Activated T-helper 2 cell treated with anti-CD3 and anti-CD28 coated beads, Interferon-gamma antibody, Interleukin-2, Interleukin-4, amounts not matched to agents 10 μg/mL and 5 μg/mL and 100 μg/mL, durations not matched to agents 14 hours and 24 hours and 36 hours (primary cell): ENCODE results near the gene TBPL1. TPM values are rescaled to one million over a fixed set of nuclear protein-coding genes. Genes with fewer than 3 reads are reported as not detected.
"Not testable (repeated sequence)": the region's sequence is repeated elsewhere in the genome, so short reads cannot be mapped to it uniquely, and the experiment has no call there.

Experiments used
- DNase-seq: peaks from one replicate; pipeline ENCODE4 v3.0.0; 2021; ENCODE audit warnings: low spot score
- H3K27ac Mint-ChIP-seq: one replicate; pipeline ENCODE4 v1.8.0; 2021; ENCODE audit warnings: mixed read lengths
- H3K27me3 Mint-ChIP-seq: one replicate; pipeline ENCODE4 v1.8.0; 2021; ENCODE audit warnings: low read depth, mixed read lengths
- H3K36me3 Mint-ChIP-seq: one replicate; pipeline ENCODE4 v1.8.0; 2021; ENCODE audit warnings: low read depth, mixed read lengths
- H3K4me1 Mint-ChIP-seq: one replicate; pipeline ENCODE4 v1.8.0; 2021; ENCODE audit warnings: low read depth, mixed read lengths
- H3K4me3 Mint-ChIP-seq: one replicate; pipeline ENCODE4 v1.8.0; 2021; ENCODE audit warnings: low read depth, mild to moderate bottlenecking, moderate library complexity, mixed read lengths
- H3K9me3 Mint-ChIP-seq: one replicate; pipeline ENCODE4 v1.8.0; 2021; ENCODE audit warnings: mixed read lengths
- intact Hi-C: fragments of 100-400 bp; cut with micrococcal nuclease; formaldehyde crosslinking; loops from one replicate; pipeline ENCODE4 v1.15.1; 2023
- total RNA-seq: library from RNA; stranded (reverse); gene quantifications from 2 replicates; pipeline ENCODE4 v1.2.3, GENCODE V29; 2022

Gene TBPL1
- total RNA-seq, 1 donor from 2014 or later: 29.7 TPM

GRCh38 chr6:133956416-133957049 lies 3.5 kb downstream of the TBPL1 start:
- Mint-ChIP-seq H3K27me3 (peaks cover 2% of the 10 kb centered on the region), H3K9me3 (no peaks in the 10 kb centered on the region), H3K36me3 (peaks cover 9% of the 10 kb centered on the region), H3K4me3 (no peak overlapping the region), H3K4me1 (peaks cover 44% of the 10 kb centered on the region), H3K27ac (no peak overlapping the region)
- intact Hi-C loops: no loop called here
- DNase-seq: no peak

DNA sequence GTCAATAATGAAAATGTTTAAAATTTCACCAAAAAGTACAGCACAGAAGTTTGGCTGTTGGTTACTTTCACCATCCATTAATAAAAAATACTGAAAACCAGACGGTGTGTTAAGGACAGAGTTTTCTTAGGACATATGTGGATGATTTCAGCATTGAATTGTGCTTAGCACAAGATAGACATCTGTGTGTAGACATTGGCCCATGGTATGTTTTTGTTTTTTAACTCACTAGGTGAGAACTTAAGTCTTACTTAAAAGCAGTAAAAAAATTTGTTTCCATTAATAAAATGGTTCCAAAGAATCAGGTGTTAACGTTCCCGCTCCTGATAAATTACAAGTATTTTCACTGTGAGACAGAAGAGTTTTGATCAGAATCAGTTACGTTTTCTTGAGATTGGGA lies 4.2 kb downstream of the TBPL1 start:
- H3K9me3 Mint-ChIP-seq: no peaks in the 10 kb centered on the region
- no peak overlapping the region for H3K27ac Mint-ChIP-seq
- no peak overlapping the region for H3K4me3 Mint-ChIP-seq
- H3K27me3 Mint-ChIP-seq: no peaks in the 10 kb centered on the region
- H3K4me1 Mint-ChIP-seq: peaks cover 42% of the 10 kb centered on the region
- peaks cover 9% of the 10 kb centered on the region for H3K36me3 Mint-ChIP-seq
- intact Hi-C loops: no loop called here
- DNase-seq: no peak

- intact Hi-C loops: no loop called here
- DNase-seq: no peak
- no peaks in the 10 kb centered on the region for H3K9me3 Mint-ChIP-seq
- no peaks in the 10 kb centered on the region for H3K27me3 Mint-ChIP-seq
- peaks cover 40% of the 10 kb centered on the region for H3K4me1 Mint-ChIP-seq
- H3K27ac Mint-ChIP-seq: no peak overlapping the region
- no peak overlapping the region for H3K4me3 Mint-ChIP-seq
- peaks cover 9% of the 10 kb centered on the region for H3K36me3 Mint-ChIP-seq
These were observed 4.8 kb downstream of the TBPL1 start for GRCh38 chr6:133957780-133958242.

DNA sequence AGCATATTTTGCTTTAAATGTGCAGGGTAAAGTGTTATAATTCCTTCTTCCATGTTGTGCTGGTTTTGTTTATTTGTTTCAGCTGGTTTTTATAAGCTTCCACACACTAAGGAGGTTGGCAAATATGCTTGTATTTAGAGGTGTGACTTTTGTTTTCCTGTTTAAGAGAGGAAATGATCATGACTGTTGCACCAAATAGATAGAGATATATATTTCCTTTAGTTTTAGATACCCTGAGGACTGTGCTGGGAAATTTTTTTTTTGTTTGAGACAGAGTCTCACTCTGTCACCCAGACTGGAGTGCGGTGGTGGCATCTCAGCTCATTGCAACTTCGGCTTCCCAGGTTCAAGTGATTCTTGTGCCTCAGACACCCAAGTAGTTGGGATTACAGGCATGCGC lies 5.8 kb downstream of the TBPL1 start:
- H3K27me3 Mint-ChIP-seq: no peaks in the 10 kb centered on the region
- H3K4me1 Mint-ChIP-seq: peaks cover 40% of the 10 kb centered on the region
- intact Hi-C loops: no loop called here
- H3K9me3 Mint-ChIP-seq: no peaks in the 10 kb centered on the region
- H3K36me3 Mint-ChIP-seq: peaks cover 9% of the 10 kb centered on the region
- DNase-seq: no peak
- no peak overlapping the region for H3K4me3 Mint-ChIP-seq
- no peak overlapping the region for H3K27ac Mint-ChIP-seq

GRCh38 chr6:133959667-133960368 lies 6.8 kb downstream of the TBPL1 start:
- intact Hi-C loops: no loop called here
- Mint-ChIP-seq H3K4me1 (peaks cover 33% of the 10 kb centered on the region), H3K9me3 (no peaks in the 10 kb centered on the region), H3K4me3 (no peak overlapping the region), H3K27me3 (no peaks in the 10 kb centered on the region), H3K36me3 (peaks cover 9% of the 10 kb centered on the region), H3K27ac (no peak overlapping the region)
- no peak for DNase-seq

DNA sequence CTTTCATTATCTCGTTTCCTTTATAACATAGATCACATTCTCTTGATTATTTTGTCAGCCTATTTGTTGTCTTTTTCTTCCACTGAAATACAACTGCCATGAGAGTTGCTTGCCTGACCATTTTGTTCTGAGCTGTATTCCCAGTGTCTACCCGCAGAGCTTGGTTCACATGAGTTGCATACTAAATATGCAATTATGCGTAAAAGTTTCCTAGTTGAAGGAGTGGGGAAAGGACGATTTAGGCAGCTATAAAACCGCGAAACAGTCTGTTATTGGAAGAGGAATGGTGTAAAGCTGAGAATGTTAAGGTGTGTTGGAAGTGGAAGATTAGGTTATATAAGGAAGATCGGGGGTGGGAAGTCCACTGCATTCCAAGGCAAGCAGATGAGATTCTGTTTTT lies 8.8 kb downstream of the TBPL1 start:
- intact Hi-C loops: no loop called here
- no peak overlapping the region for H3K27ac Mint-ChIP-seq
- H3K4me3 Mint-ChIP-seq: no peak overlapping the region
- H3K27me3 Mint-ChIP-seq: no peaks in the 10 kb centered on the region
- no peaks in the 10 kb centered on the region for H3K9me3 Mint-ChIP-seq
- DNase-seq: no peak
- H3K36me3 Mint-ChIP-seq: peaks cover under 1% of the 10 kb centered on the region
- H3K4me1 Mint-ChIP-seq: peaks cover 28% of the 10 kb centered on the region

DNA sequence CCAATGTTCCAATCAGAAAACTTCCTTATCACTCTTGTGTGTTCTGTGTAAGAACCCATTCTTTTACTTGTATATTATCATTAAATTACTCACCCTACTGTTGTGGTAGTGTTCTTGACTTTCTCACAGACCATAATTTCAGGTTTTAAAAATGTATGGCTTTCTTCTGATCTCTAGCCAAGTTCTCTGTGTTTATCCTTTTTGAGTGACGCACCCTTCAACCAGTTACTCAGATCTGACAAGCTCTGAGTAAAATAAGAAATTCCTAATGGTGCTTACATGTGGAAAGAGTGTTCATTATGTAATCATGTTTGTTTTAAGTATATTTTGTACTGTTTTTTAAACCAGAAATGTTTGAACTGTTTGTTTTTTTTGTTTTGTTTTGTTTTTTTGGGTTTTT lies 11.0 kb downstream of the TBPL1 start:
- Mint-ChIP-seq H3K9me3 (no peaks in the 10 kb centered on the region), H3K27me3 (no peaks in the 10 kb centered on the region), H3K27ac (no peak overlapping the region), H3K4me3 (no peak overlapping the region), H3K36me3 (no peaks in the 10 kb centered on the region), H3K4me1 (peaks cover 20% of the 10 kb centered on the region)
- no peak for DNase-seq
- intact Hi-C loops: no loop called here

DNA sequence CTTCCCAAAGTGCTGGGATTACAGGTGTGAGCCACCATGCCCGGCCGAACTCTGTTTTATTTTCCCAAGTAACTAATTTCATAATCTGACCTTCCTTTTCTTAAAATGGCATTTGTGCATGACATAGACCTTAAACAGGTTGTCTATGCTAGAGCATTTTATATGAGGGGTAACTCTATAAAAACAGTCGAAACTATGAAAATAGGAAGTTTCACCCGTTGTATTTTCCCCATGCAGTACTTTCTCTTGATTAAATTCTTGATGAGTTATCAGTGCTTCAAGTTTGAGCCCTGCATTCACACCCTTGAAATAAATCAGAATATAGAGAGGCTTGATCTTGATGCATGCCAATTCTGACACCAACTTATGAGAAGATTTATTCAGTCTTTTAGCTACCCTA lies 11.7 kb downstream of the TBPL1 start:
- Mint-ChIP-seq H3K4me1 (peaks cover 21% of the 10 kb centered on the region), H3K27me3 (no peaks in the 10 kb centered on the region), H3K36me3 (no peaks in the 10 kb centered on the region), H3K4me3 (no peak overlapping the region), H3K9me3 (no peaks in the 10 kb centered on the region), H3K27ac (no peak overlapping the region)
- intact Hi-C loops: no loop called here
- DNase-seq: no peak

GRCh38 chr6:133965817-133966360 lies 12.9 kb downstream of the TBPL1 start:
- H3K27ac Mint-ChIP-seq: no peak overlapping the region
- no peak for DNase-seq
- intact Hi-C loops: no loop called here
- H3K27me3 Mint-ChIP-seq: no peaks in the 10 kb centered on the region
- H3K9me3 Mint-ChIP-seq: no peaks in the 10 kb centered on the region
- H3K36me3 Mint-ChIP-seq: no peaks in the 10 kb centered on the region
- H3K4me3 Mint-ChIP-seq: no peak overlapping the region
- H3K4me1 Mint-ChIP-seq: peaks cover 21% of the 10 kb centered on the region

GRCh38 chr6:133966654-133967329 lies 13.8 kb downstream of the TBPL1 start:
- no peaks in the 10 kb centered on the region for H3K27me3 Mint-ChIP-seq
- no peaks in the 10 kb centered on the region for H3K36me3 Mint-ChIP-seq
- DNase-seq: no peak
- intact Hi-C loops: no loop called here
- H3K4me3 Mint-ChIP-seq: no peak overlapping the region
- no peaks in the 10 kb centered on the region for H3K9me3 Mint-ChIP-seq
- peaks cover 23% of the 10 kb centered on the region for H3K4me1 Mint-ChIP-seq
- no peak overlapping the region for H3K27ac Mint-ChIP-seq

- no peaks in the 10 kb centered on the region for H3K9me3 Mint-ChIP-seq
- H3K4me1 Mint-ChIP-seq: peaks cover 21% of the 10 kb centered on the region
- no peaks in the 10 kb centered on the region for H3K36me3 Mint-ChIP-seq
- no peak overlapping the region for H3K4me3 Mint-ChIP-seq
- no peak for DNase-seq
- H3K27me3 Mint-ChIP-seq: no peaks in the 10 kb centered on the region
- intact Hi-C loops: no loop called here
- no peak overlapping the region for H3K27ac Mint-ChIP-seq
These were observed 14.3 kb downstream of the TBPL1 start for GRCh38 chr6:133967347-133967746.

DNA sequence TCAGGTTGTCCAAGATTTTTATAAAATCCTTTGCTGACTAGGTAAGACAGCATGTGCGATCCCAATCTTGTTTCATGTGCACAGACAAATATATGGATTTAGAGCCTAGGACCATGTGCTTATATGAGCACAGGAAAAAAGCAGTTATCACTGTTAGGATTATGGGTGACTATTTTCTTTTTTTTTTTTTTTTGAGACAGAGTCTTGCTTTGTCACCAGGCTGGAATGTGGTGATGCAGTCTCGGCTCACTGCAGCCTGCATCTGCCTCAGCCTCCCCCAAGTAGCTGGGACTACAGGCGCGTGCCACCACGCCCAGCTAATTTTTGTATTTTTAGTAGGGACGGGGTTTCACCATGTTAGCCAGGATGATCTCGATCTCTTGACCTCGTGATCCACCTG lies 14.8 kb downstream of the TBPL1 start:
- H3K36me3 Mint-ChIP-seq, DNase-seq, intact Hi-C loops, H3K27me3 Mint-ChIP-seq, H3K4me3 Mint-ChIP-seq, H3K9me3 Mint-ChIP-seq, H3K27ac Mint-ChIP-seq: not testable (repeated sequence)
- peaks cover 21% of the 10 kb centered on the region for H3K4me1 Mint-ChIP-seq
